OCI-LY7 (cell line): ENCODE measurements around the gene CELF1. TPM values are rescaled to one million over a fixed set of nuclear protein-coding genes. Genes with fewer than 3 reads are reported as not detected.

ENCODE experiments used
- BruUV-seq: library from RNA; stranded (reverse); fragments of 400-500 nt; replicated peaks from 2 replicates; lab custom pipeline; 2021; lab: Mats Ljungman, UMichigan
- CTCF ChIA-PET: fragments of 300-600 bp; sonication (Branson Sonifier 250); formaldehyde crosslinking; loops from one replicate; lab custom pipeline; 2022; ENCODE audit warnings: antibody characterized with exemption; ENCODE audit not compliant: unreplicated experiment; lab: Charles Lee
- POLR2A ChIA-PET: fragments of 300-600 bp; sonication (Branson Sonifier 250); formaldehyde crosslinking; loops from one replicate; lab custom pipeline; 2022; ENCODE audit warnings: antibody characterized with exemption; lab: Charles Lee
- DNase-seq: peaks from one replicate; pipeline ENCODE4 v3.0.0-alpha.2; 2015; ENCODE audit warnings: low spot score
- H2AFZ ChIP-seq: fragments of 200-600 bp; sonication (generic), shearing (Covaris generic); 2 replicates; pipeline ENCODE4 v1.6.1; 2014; ENCODE audit warnings: mild to moderate bottlenecking, antibody characterized with exemption, low read length, moderate library complexity
- H3K27ac ChIP-seq: fragments of 200-600 bp; sonication (generic); 2 replicates; pipeline ENCODE4 v1.5.1; 2014; ENCODE audit warnings: mixed run types, low read depth, mild to moderate bottlenecking, moderate library complexity, low read length, inconsistent platforms; ENCODE audit not compliant: poor library complexity, severe bottlenecking
- H3K36me3 ChIP-seq: fragments of 200-600 bp; sonication (generic); 2 replicates; pipeline ENCODE4 v1.6.1; 2014; ENCODE audit warnings: mild to moderate bottlenecking, antibody characterized with exemption, low read length, moderate library complexity, mixed read lengths; ENCODE audit not compliant: insufficient read depth
- H3K4me1 ChIP-seq: fragments of 200-600 bp; sonication (generic); 2 replicates; pipeline ENCODE4 v1.5.1; 2014; ENCODE audit warnings: mild to moderate bottlenecking, low read length; ENCODE audit not compliant: insufficient read depth, poor library complexity, severe bottlenecking
- H3K4me2 ChIP-seq: fragments of 200-600 bp; sonication (generic); 2 replicates; pipeline ENCODE4 v1.6.1; 2014; ENCODE audit warnings: mild to moderate bottlenecking, low read length
- H3K4me3 ChIP-seq: fragments of 200-600 bp; sonication (generic); 2 replicates; pipeline ENCODE4 v1.5.1; 2014; ENCODE audit warnings: mild to moderate bottlenecking, low read depth, low read length; ENCODE audit not compliant: poor library complexity, severe bottlenecking
- H3K79me2 ChIP-seq: fragments of 200-600 bp; sonication (generic); 2 replicates; pipeline ENCODE4 v1.6.1; 2016; ENCODE audit warnings: low read depth, mild to moderate bottlenecking, low read length, moderate library complexity, mixed read lengths; ENCODE audit not compliant: insufficient read depth
- H3K9me2 ChIP-seq: fragments of 200-600 bp; sonication (generic); 2 replicates; pipeline ENCODE4 v1.6.1; 2016; ENCODE audit warnings: mild to moderate bottlenecking, low read length, mixed read lengths; ENCODE audit not compliant: insufficient read depth
- H3K9me3 ChIP-seq: fragments of 200-600 bp; sonication (generic); 2 replicates; pipeline ENCODE4 v1.6.1; 2014; ENCODE audit warnings: mild to moderate bottlenecking, mixed run types, low read length, mixed read lengths
- H4K20me1 ChIP-seq: fragments of 200-600 bp; sonication (generic); 2 replicates; pipeline ENCODE4 v1.6.1; 2014; ENCODE audit warnings: mild to moderate bottlenecking, antibody characterized with exemption, low read length, moderate library complexity, mixed read lengths; ENCODE audit not compliant: insufficient read depth
- EZH2phosphoT487 ChIP-seq: fragments of 200-600 bp; sonication (generic); IDR thresholded peaks from 2 replicates; pipeline ENCODE4 v1.6.1; 2018; ENCODE audit warnings: low read depth, borderline replicate concordance, mild to moderate bottlenecking, mixed run types, antibody characterized with exemption, low read length, moderate library complexity, mixed read lengths
- intact Hi-C: fragments of 100-400 bp; cut with micrococcal nuclease; formaldehyde crosslinking; loops from one replicate; pipeline ENCODE4 v1.10.0; 2022; ENCODE audit not compliant: unreplicated experiment
- total RNA-seq, 2 experiments: library from RNA; depleted of rRNA in 1 of 2; stranded (reverse); fragments of >200 nt in 1 of 2; shearing (Covaris generic) in 1 of 2; gene quantifications; 2 replicates each; pipeline ENCODE4 v1.2.3, GENCODE V29; 2014 to 2022
- TF ChIP-seq, protein P1 (sequence below): fragments of 200-600 bp; sonication (generic); conservative IDR thresholded peaks from 2 replicates; pipeline ENCODE4 v1.5.1; 2014; ENCODE audit warnings: mild to moderate bottlenecking, antibody characterized with exemption, low read length, moderate library complexity, mixed read lengths

Gene CELF1
- total RNA-seq, 2 experiments from 2014 or later: 87.4 to 143 TPM

DNA sequence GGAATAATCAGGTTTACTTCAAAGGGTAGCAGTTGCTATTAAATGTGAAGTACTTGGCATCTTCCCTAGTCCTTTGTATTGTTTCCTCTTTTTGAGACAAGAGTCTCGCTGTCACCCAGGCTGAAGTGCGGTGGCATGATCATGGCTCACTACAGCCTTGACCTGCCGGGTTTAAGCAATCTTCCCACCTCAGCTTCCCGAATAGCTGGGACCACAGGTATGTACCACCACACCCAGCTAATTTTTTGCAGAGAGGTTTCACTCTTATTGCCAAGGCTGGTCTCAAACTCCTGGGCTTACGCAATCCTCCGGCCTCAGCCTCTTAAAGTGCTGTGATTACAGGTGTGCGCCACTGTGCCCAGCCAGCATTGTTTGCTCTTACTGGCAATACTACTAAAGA, 67.8 kb downstream of the CELF1 start:
- TF ChIP-seq EZH2phosphoT487: no peak
- TF ChIP-seq, protein P1, sequence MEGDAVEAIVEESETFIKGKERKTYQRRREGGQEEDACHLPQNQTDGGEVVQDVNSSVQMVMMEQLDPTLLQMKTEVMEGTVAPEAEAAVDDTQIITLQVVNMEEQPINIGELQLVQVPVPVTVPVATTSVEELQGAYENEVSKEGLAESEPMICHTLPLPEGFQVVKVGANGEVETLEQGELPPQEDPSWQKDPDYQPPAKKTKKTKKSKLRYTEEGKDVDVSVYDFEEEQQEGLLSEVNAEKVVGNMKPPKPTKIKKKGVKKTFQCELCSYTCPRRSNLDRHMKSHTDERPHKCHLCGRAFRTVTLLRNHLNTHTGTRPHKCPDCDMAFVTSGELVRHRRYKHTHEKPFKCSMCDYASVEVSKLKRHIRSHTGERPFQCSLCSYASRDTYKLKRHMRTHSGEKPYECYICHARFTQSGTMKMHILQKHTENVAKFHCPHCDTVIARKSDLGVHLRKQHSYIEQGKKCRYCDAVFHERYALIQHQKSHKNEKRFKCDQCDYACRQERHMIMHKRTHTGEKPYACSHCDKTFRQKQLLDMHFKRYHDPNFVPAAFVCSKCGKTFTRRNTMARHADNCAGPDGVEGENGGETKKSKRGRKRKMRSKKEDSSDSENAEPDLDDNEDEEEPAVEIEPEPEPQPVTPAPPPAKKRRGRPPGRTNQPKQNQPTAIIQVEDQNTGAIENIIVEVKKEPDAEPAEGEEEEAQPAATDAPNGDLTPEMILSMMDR: no peak
- H3K27ac ChIP-seq: no peak overlapping the region
- H3K9me2 ChIP-seq: no peaks in the 10 kb centered on the region
- no peaks in the 10 kb centered on the region for H3K9me3 ChIP-seq
- H2AFZ ChIP-seq: no peak overlapping the region
- no peaks in the 10 kb centered on the region for H4K20me1 ChIP-seq
- no peak for DNase-seq
- no peaks in the 10 kb centered on the region for H3K4me1 ChIP-seq
- H3K4me3 ChIP-seq: no peak overlapping the region
- H3K36me3 ChIP-seq: peaks cover 85% of the 10 kb centered on the region
- no peak overlapping the region for H3K4me2 ChIP-seq
- intact Hi-C loops: loop anchor here (5.0 kb wide), 1 partner anchor 132 kb away; no protein-coding TSS in a partner anchor
- CTCF ChIA-PET: no interaction called here
- BruUV-seq: no TSS peak
- no peaks in the 10 kb centered on the region for H3K79me2 ChIP-seq
- POLR2A ChIA-PET: interaction anchor here (0.6 kb wide), 1 partner anchor 8 kb away, joined by 3 read pairs; no protein-coding TSS in a partner anchor

GRCh38 chr11:47483457-47483856, 69.5 kb downstream of the CELF1 start:
- no peaks in the 10 kb centered on the region for H3K79me2 ChIP-seq
- CTCF ChIA-PET: no interaction called here
- intact Hi-C loops: no loop called here
- H2AFZ ChIP-seq: no peak overlapping the region
- no peak for DNase-seq
- H3K36me3 ChIP-seq: peaks cover 93% of the 10 kb centered on the region
- H3K9me3 ChIP-seq: no peaks in the 10 kb centered on the region
- TF ChIP-seq, protein P1: no peak
- no peak for TF ChIP-seq EZH2phosphoT487
- no peaks in the 10 kb centered on the region for H3K9me2 ChIP-seq
- no peak overlapping the region for H3K27ac ChIP-seq
- no peak overlapping the region for H3K4me3 ChIP-seq
- peaks cover 4% of the 10 kb centered on the region; the same call in 1 of the 2 replicates for H4K20me1 ChIP-seq
- H3K4me1 ChIP-seq: no peaks in the 10 kb centered on the region
- POLR2A ChIA-PET: no interaction called here
- no peak overlapping the region for H3K4me2 ChIP-seq
- BruUV-seq: no TSS peak

DNA sequence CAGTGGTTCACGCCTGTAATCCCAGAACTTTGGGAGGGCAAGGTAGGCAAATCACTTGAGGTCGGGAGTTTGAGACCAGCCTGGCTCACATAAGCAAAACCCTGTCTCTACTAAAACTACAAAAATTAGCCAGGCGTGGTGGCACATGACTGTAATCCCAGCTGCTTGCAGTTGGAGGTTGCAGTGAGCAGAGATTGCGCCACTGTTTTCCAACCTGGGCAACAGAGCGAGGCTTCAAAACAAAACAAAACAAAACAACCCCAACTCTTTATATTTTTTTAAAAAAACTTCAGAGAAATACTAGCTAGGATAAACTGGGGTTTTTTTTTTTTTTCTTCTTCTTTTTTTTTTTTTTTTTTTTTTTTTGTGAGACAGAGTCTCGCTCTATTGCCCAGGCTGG, 72.2 kb downstream of the CELF1 start:
- CTCF ChIA-PET: no interaction called here
- intact Hi-C loops: no loop called here
- H3K27ac ChIP-seq: no peak overlapping the region
- no peak for DNase-seq
- H3K9me2 ChIP-seq: no peaks in the 10 kb centered on the region
- TF ChIP-seq EZH2phosphoT487: no peak
- TF ChIP-seq, protein P1: no peak
- H3K79me2 ChIP-seq: no peaks in the 10 kb centered on the region
- H3K36me3 ChIP-seq: peaks cover 95% of the 10 kb centered on the region
- H3K4me3 ChIP-seq: no peak overlapping the region
- no peaks in the 10 kb centered on the region for H3K9me3 ChIP-seq
- POLR2A ChIA-PET: interaction anchor here (0.6 to 0.7 kb wide), 3 partner anchors 10 to 303 kb away, joined by 3 to 4 read pairs (median 4); no protein-coding TSS in a partner anchor
- no peak overlapping the region for H3K4me2 ChIP-seq
- peaks cover 4% of the 10 kb centered on the region; the same call in 1 of the 2 replicates for H4K20me1 ChIP-seq
- no peak overlapping the region for H2AFZ ChIP-seq
- BruUV-seq: no TSS peak
- H3K4me1 ChIP-seq: no peaks in the 10 kb centered on the region
